Endothelial cell (in vitro differentiated cells): Measurements from ENCODE around the gene METTL23. TPM values are rescaled to one million over a fixed set of nuclear protein-coding genes. Genes with fewer than 3 reads are reported as not detected.
A peak's percentile ranks its signal among the peaks of the same experiment; 100 is the strongest.

Experiments used
- DNase-seq: peaks from one replicate; pipeline ENCODE4 v3.0.0; 2021; ENCODE audit warnings: low spot score
- H3K27ac Mint-ChIP-seq: one replicate; pipeline ENCODE4 v1.8.0; 2021; ENCODE audit warnings: mixed read lengths, inconsistent platforms; ENCODE audit not compliant: unreplicated experiment
- H3K27me3 Mint-ChIP-seq: one replicate; pipeline ENCODE4 v1.8.0; 2021; ENCODE audit warnings: mild to moderate bottlenecking, moderate library complexity, mixed read lengths, inconsistent platforms; ENCODE audit not compliant: unreplicated experiment
- H3K36me3 Mint-ChIP-seq: one replicate; pipeline ENCODE4 v1.8.0; 2021; ENCODE audit warnings: mild to moderate bottlenecking, low read depth, mixed read lengths, inconsistent platforms; ENCODE audit not compliant: unreplicated experiment
- H3K4me1 Mint-ChIP-seq: one replicate; pipeline ENCODE4 v1.8.0; 2021; ENCODE audit warnings: mild to moderate bottlenecking, mixed read lengths, inconsistent platforms; ENCODE audit not compliant: unreplicated experiment
- H3K4me3 Mint-ChIP-seq: one replicate; pipeline ENCODE4 v1.8.0; 2021; ENCODE audit warnings: mild to moderate bottlenecking, mixed read lengths, inconsistent platforms; ENCODE audit not compliant: unreplicated experiment
- H3K9me3 Mint-ChIP-seq: one replicate; pipeline ENCODE4 v1.8.0; 2021; ENCODE audit warnings: mixed read lengths, inconsistent platforms; ENCODE audit not compliant: unreplicated experiment
- CTCF ChIP-seq: fragments of 200-600 bp; sonication (generic); IDR thresholded peaks from one replicate; pipeline ENCODE4 v1.5.0; 2021; ENCODE audit warnings: antibody characterized with exemption; ENCODE audit not compliant: unreplicated experiment
- total RNA-seq: library from RNA; stranded (reverse); fragmentation: NEBNext Ultra II Directional; extraction: Animal tissue kit (Norgen Biotek cat#: 25700); gene quantifications from one replicate; pipeline ENCODE4 v1.2.1, GENCODE V29; 2021; ENCODE audit not compliant: unreplicated experiment

Gene METTL23
- total RNA-seq, 1 donor from 2014 or later = 30.5 TPM

- peaks cover 31% of the 10 kb centered on the region for H3K36me3 Mint-ChIP-seq
- peak overlapping the region; percentile 98 for H3K27ac Mint-ChIP-seq
- H3K4me3 Mint-ChIP-seq = peak overlapping the region; percentile 100
- DNase-seq = no peak
- TF ChIP-seq CTCF = no peak
- peaks cover 14% of the 10 kb centered on the region for H3K27me3 Mint-ChIP-seq
- H3K9me3 Mint-ChIP-seq = no peaks in the 10 kb centered on the region
- peaks cover 38% of the 10 kb centered on the region for H3K4me1 Mint-ChIP-seq
Observed at GRCh38 chr17:76735586-76736348, 9.1 kb downstream of the METTL23 start.

- DNase-seq = peak; percentile 77
- peaks cover 38% of the 10 kb centered on the region for H3K4me1 Mint-ChIP-seq
- peak overlapping the region; percentile 98 for H3K27ac Mint-ChIP-seq
- H3K9me3 Mint-ChIP-seq = no peaks in the 10 kb centered on the region
- H3K27me3 Mint-ChIP-seq = peaks cover 14% of the 10 kb centered on the region
- TF ChIP-seq CTCF = no peak
- peaks cover 31% of the 10 kb centered on the region for H3K36me3 Mint-ChIP-seq
- H3K4me3 Mint-ChIP-seq = peak overlapping the region; percentile 100
Observed at GRCh38 chr17:76736349-76737081, 9.9 kb downstream of the METTL23 start.

GRCh38 chr17:76737082-76737675 is 10.5 kb downstream of the METTL23 start, which contains the start of gene SRSF2:
Gene SRSF2, minus strand, starts transcription at chr17:76737331. Its CDS starts 171 bp downstream, at chr17:76737160.
- Mint-ChIP-seq H3K36me3 (peaks cover 31% of the 10 kb centered on the region), H3K4me3 (peak within 1 kb of the TSS; percentile 100), H3K27me3 (peaks cover 14% of the 10 kb centered on the region), H3K9me3 (no peaks in the 10 kb centered on the region), H3K4me1 (peaks cover 38% of the 10 kb centered on the region), H3K27ac (peak within 1 kb of the TSS; percentile 98)
- TF ChIP-seq CTCF = no peak
- DNase-seq = peak; percentile 99

- Mint-ChIP-seq H3K27me3 (peaks cover 14% of the 10 kb centered on the region), H3K27ac (peak within 1 kb of the TSS; percentile 94), H3K4me3 (peak within 1 kb of the TSS; percentile 96), H3K4me1 (peaks cover 38% of the 10 kb centered on the region), H3K36me3 (peaks cover 33% of the 10 kb centered on the region), H3K9me3 (no peaks in the 10 kb centered on the region)
- peak; percentile 93 for DNase-seq
- no peak for TF ChIP-seq CTCF
Observed at GRCh38 chr17:76737676-76738467, 11.2 kb downstream of the METTL23 start, which contains the start of gene MFSD11. Gene MFSD11, plus strand, starts transcription at chr17:76738119. Its CDS starts 234 bp downstream, at chr17:76738353.
